Natural killer cell (primary cell): ENCODE data around the gene ANXA10. TPM values are rescaled to one million over a fixed set of nuclear protein-coding genes. Genes with fewer than 3 reads are reported as not detected.
"Not testable (repeated sequence)": the region's sequence is repeated elsewhere in the genome, so short reads cannot be mapped to it uniquely, and the experiment has no call there.

ENCODE experiments used
- ATAC-seq, 3 donors: fragments of 150-1000 bp in 2 of 3; fragments of 200-7000 bp in 1 of 3; cut with Tn5 transposase; 1 replicate in 1 of 3; 2 replicates in 2 of 3; pipeline ENCODE4 v1.10.0; 2021; ENCODE audit warnings: mild to moderate bottlenecking in 2 of 3, moderate library complexity in 2 of 3
- DNase-seq, 2 donors: peaks; one replicate each; pipeline versions ENCODE4 v3.0.0 to v3.0.0-alpha.2; 2013 to 2021; ENCODE audit warnings: mixed read lengths in 1 of 2
- H3K27ac ChIP-seq: one replicate; pipeline ENCODE4 v1.5.1; 2013; ENCODE audit warnings: mild to moderate bottlenecking, low read length
- H3K27me3 ChIP-seq: one replicate; pipeline ENCODE4 v1.6.1; 2013; ENCODE audit warnings: low read length; ENCODE audit not compliant: control insufficient read depth, insufficient read depth
- H3K36me3 ChIP-seq: one replicate; pipeline ENCODE4 v1.6.1; 2013; ENCODE audit warnings: low read length; ENCODE audit not compliant: control insufficient read depth, insufficient read depth
- H3K4me1 ChIP-seq: one replicate; pipeline ENCODE4 v1.6.1; 2013; ENCODE audit warnings: low read length; ENCODE audit not compliant: control insufficient read depth, insufficient read depth
- H3K4me3 ChIP-seq: one replicate; pipeline ENCODE4 v1.5.1; 2013; ENCODE audit warnings: low read length
- H3K9me3 ChIP-seq: one replicate; pipeline ENCODE4 v1.6.1; 2013; ENCODE audit warnings: low read length; ENCODE audit not compliant: control insufficient read depth, insufficient read depth
- H3K27ac Mint-ChIP-seq, 2 donors: one replicate each; pipeline ENCODE4 v1.8.0; 2022; ENCODE audit warnings: mild to moderate bottlenecking in 2 of 2, mixed read lengths in 2 of 2, moderate library complexity in 1 of 2
- H3K27me3 Mint-ChIP-seq, 2 donors: one replicate each; pipeline ENCODE4 v1.8.0; 2022; ENCODE audit warnings: low read depth in 2 of 2, mixed read lengths in 2 of 2
- H3K36me3 Mint-ChIP-seq: one replicate; pipeline ENCODE4 v1.8.0; 2022; ENCODE audit warnings: mixed read lengths
- H3K4me1 Mint-ChIP-seq, 2 donors: one replicate each; pipeline ENCODE4 v1.8.0; 2022; ENCODE audit warnings: mixed read lengths in 2 of 2
- H3K4me3 Mint-ChIP-seq: one replicate; pipeline ENCODE4 v1.8.0; 2022; ENCODE audit warnings: mild to moderate bottlenecking, moderate library complexity, mixed read lengths
- H3K9me3 Mint-ChIP-seq, 2 donors: one replicate each; pipeline ENCODE4 v1.8.0; 2022; ENCODE audit warnings: mixed read lengths in 2 of 2
- WGBS: methylation state at CpG from one replicate; pipeline ENCODE4 v1.1.7; 2013; ENCODE audit warnings: missing lambda C conversion rate; ENCODE audit not compliant: insufficient coverage; 5-methylcytosine and 5-hydroxymethylcytosine counted together
- intact Hi-C: fragments of 100-400 bp; cut with micrococcal nuclease; formaldehyde crosslinking; loops from one replicate; pipeline ENCODE4 v1.14.2; 2022
- total RNA-seq, 4 donors: library from RNA; stranded (reverse); fragments of 120-200 nt in 1 of 4; gene quantifications; one replicate each; pipeline versions ENCODE4 v1.2.3 to v1.2.4, GENCODE V29; 2013 to 2022
- TF ChIP-seq, protein P1 (sequence below): fragments of 200-600 bp; IDR thresholded peaks from one replicate; pipeline ENCODE4 v1.8.0; 2022; ENCODE audit warnings: antibody characterized with exemption

The ANXA10 gene
- total RNA-seq, 3 donors from 2014 or later (not counting 1 experiment from before 2014, with no cell fraction given), result not detected

DNA sequence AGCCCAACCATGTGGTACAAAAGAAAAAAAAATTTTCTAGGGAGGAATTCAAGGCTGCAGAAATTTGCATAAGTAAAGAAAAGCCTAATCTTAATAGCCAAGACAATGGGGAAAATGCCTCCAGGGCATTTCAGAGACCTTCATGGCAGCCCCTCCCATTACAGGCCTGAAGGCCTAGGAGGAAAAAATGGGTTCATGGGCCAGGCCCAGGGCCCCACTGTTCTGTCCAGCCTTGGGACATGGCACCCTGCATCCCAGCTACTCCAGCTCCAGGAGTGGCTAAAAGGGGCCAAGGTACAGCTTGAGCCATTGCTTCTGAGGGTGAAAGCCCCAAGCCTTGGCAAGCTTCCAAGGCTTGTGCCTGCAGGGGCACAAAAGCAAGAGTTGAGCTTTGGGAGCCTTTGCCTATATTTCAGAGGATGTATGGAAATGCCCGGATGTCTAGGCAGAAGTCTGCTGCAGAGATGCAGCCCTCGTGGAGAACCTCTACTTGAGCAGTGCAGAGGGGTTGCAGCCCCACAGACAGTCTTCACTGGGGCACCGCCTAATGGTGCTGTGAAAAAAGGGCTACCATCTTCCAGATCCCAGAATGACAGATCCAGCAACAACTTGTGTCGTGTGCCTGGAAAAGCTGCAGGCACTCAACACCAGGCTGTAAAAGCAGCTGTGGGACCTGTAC is 111.0 kb downstream of the ANXA10 start:
- H3K27ac Mint-ChIP-seq, result no peak overlapping the region
- H3K4me3 Mint-ChIP-seq, result no peak overlapping the region
- 93% methylated on average over 4 of the region's 4 CpGs for WGBS
- intact Hi-C loops, result no loop called here
- TF ChIP-seq, protein P1, sequence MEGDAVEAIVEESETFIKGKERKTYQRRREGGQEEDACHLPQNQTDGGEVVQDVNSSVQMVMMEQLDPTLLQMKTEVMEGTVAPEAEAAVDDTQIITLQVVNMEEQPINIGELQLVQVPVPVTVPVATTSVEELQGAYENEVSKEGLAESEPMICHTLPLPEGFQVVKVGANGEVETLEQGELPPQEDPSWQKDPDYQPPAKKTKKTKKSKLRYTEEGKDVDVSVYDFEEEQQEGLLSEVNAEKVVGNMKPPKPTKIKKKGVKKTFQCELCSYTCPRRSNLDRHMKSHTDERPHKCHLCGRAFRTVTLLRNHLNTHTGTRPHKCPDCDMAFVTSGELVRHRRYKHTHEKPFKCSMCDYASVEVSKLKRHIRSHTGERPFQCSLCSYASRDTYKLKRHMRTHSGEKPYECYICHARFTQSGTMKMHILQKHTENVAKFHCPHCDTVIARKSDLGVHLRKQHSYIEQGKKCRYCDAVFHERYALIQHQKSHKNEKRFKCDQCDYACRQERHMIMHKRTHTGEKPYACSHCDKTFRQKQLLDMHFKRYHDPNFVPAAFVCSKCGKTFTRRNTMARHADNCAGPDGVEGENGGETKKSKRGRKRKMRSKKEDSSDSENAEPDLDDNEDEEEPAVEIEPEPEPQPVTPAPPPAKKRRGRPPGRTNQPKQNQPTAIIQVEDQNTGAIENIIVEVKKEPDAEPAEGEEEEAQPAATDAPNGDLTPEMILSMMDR, result no peak
- H3K4me1 ChIP-seq, result no peaks in the 10 kb centered on the region
- peaks cover 12 to 16% of the 10 kb centered on the region in 2 donors for H3K9me3 Mint-ChIP-seq
- peaks cover 5% of the 10 kb centered on the region for H3K36me3 Mint-ChIP-seq
- H3K36me3 ChIP-seq, result no peaks in the 10 kb centered on the region
- no peaks in the 10 kb centered on the region for H3K27me3 ChIP-seq
- no peak for ATAC-seq
- H3K27ac ChIP-seq, result no peak overlapping the region
- no peak overlapping the region for H3K4me3 ChIP-seq
- H3K4me1 Mint-ChIP-seq, result no peaks in the 10 kb centered on the region
- H3K9me3 ChIP-seq, result peaks cover 13% of the 10 kb centered on the region
- no peak for DNase-seq
- no peaks in the 10 kb centered on the region for H3K27me3 Mint-ChIP-seq

DNA sequence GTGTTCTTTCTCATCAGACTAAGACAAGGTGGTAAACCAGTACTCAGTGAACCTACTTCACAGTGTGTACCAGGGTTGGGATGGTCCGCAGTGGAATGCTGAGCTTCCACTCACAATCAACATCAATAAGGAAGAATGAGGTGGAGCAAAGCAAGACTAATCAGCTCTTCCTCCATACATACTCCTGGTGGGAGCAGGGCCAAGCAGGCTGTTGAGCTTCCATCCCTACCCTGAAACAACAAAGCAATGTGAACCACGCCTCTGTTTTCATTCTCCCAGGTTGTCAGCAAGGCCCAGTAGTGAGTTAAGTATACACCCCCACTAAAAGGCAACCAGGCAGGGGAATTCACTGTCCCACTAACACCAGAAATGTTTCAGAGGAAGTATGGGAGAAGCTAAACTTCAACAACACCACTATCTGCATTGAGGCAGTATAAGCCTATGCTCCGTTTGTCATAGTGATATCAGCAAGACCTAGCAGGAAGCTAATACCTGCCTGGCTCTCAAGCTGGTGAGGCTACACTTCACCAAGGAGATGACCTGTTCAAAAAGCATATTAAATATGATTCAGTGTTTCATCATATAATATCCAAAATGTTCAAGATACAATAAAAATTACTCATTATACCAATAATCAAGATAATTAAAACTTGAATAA is 116.7 kb downstream of the ANXA10 start:
- Mint-ChIP-seq H3K4me1 (no peaks in the 10 kb centered on the region), H3K9me3 (peaks cover 5 to 6% of the 10 kb centered on the region in 2 donors), H3K27me3 (no peaks in the 10 kb centered on the region), H3K27ac (no peak overlapping the region), H3K36me3 (no peaks in the 10 kb centered on the region), H3K4me3 (no peak overlapping the region)
- ATAC-seq, result no peak
- no peak for DNase-seq
- H3K9me3 ChIP-seq, result peaks cover 3% of the 10 kb centered on the region
- no peaks in the 10 kb centered on the region for H3K36me3 ChIP-seq
- no peak overlapping the region for H3K4me3 ChIP-seq
- intact Hi-C loops, result no loop called here
- no peak overlapping the region for H3K27ac ChIP-seq
- no peaks in the 10 kb centered on the region for H3K4me1 ChIP-seq
- 89% methylated on average over 3 of the region's 3 CpGs for WGBS
- TF ChIP-seq, protein P1, result no peak
- no peaks in the 10 kb centered on the region for H3K27me3 ChIP-seq

DNA sequence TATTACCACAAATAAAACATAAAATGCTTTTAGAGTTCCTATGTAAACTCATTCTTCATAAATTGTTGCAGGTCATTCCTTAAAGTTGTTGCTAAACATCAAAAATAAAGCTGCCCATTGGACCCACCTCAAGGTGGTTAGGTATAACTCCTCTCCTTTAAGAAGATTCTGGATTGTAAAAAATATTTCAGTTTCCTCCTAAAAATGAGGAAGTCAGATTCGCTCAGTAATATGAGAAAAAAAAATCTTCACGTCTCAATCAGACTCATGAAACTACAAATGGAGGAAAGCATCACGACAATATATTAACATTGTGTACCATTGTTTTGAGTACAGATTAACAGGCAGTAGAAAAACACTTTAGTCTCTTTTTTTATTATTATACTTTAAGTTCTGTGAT is 120.3 kb downstream of the ANXA10 start:
- no peak overlapping the region for H3K27ac Mint-ChIP-seq
- peaks cover 24% of the 10 kb centered on the region for H3K36me3 Mint-ChIP-seq
- no CpG with 5 or more reads among the region's 3 CpGs for WGBS
- H3K4me1 Mint-ChIP-seq, result no peaks in the 10 kb centered on the region
- DNase-seq (no peak), ATAC-seq (no peak)
- Histone ChIP-seq H3K27me3 (no peaks in the 10 kb centered on the region), H3K4me3 (no peak overlapping the region), H3K4me1 (no peaks in the 10 kb centered on the region), H3K36me3 (peaks cover 11% of the 10 kb centered on the region), H3K9me3 (no peaks in the 10 kb centered on the region), H3K27ac (no peak overlapping the region)
- no peaks in the 10 kb centered on the region for H3K27me3 Mint-ChIP-seq
- intact Hi-C loops, result no loop called here
- TF ChIP-seq, protein P1, result no peak
- peaks cover 3 to 5% of the 10 kb centered on the region in 2 donors for H3K9me3 Mint-ChIP-seq
- H3K4me3 Mint-ChIP-seq, result no peak overlapping the region

DNA sequence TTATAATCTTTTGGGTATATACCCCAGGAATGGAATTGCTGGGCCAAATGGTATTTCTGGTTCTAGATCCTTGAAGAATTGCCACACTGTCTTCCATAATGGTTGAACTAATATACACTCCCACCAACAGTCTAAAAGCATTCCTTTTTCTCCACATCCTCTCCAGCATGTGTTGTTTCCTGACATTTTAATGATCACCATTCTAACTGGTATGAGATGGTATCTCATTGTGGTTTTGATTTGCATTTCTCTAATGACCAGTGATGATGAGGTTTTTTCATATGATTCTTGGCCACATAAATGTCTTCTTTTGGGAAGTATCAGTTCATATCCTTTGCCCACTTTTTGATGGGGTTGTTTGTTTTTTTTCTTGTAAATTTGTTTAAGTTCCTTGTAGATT is 121.2 kb downstream of the ANXA10 start:
- H3K27me3 ChIP-seq, DNase-seq, H3K4me3 Mint-ChIP-seq, H3K4me1 ChIP-seq, H3K4me1 Mint-ChIP-seq, H3K27me3 Mint-ChIP-seq, H3K27ac Mint-ChIP-seq, H3K4me3 ChIP-seq, ATAC-seq, H3K9me3 Mint-ChIP-seq, intact Hi-C loops, H3K27ac ChIP-seq, H3K9me3 ChIP-seq: not testable (repeated sequence)
- H3K36me3 ChIP-seq, result peaks cover 18% of the 10 kb centered on the region
- peaks cover 31% of the 10 kb centered on the region for H3K36me3 Mint-ChIP-seq
